Fibroblast of mammary gland (primary cell): ENCODE data around the gene FBXL20.

Experiments used
- DNase-seq: peaks from one replicate; pipeline ENCODE4 v3.0.0-alpha.2; 2010; ENCODE audit warnings: low read depth
- H3K4me3 ChIP-seq: 2 replicates; pipeline ENCODE4 v1.5.1; 2011; ENCODE audit warnings: low read depth, mild to moderate bottlenecking, low read length, moderate library complexity; ENCODE audit not compliant: control insufficient read depth
- CTCF ChIP-seq: conservative IDR thresholded peaks from 2 replicates; pipeline ENCODE4 v1.5.1; 2011; ENCODE audit warnings: low read depth, low read length, inconsistent platforms; ENCODE audit not compliant: control insufficient read depth, insufficient read depth

FBXL20 gene

DNA sequence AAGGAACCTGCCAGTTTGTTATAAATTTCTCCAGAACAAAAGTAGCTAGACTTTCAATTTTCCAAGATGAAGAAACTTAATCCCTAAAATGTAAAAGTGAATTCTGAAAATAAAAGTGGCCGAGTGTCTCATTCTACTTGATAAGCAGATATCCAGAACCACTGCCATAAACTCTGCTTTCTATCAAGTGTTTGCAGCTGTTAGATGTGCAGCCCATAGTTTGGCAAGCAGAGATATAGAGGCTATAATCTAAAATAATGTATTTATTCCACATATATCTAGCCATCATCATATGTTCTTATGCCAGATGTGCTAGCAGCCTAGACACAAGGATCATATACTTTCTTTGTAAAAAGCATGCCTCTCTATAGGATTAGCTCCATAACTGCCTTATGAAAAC is 14.7 kb upstream of the FBXL20 start:
- no peak overlapping the region for H3K4me3 ChIP-seq
- no peak for TF ChIP-seq CTCF
- DNase-seq: no peak

DNA sequence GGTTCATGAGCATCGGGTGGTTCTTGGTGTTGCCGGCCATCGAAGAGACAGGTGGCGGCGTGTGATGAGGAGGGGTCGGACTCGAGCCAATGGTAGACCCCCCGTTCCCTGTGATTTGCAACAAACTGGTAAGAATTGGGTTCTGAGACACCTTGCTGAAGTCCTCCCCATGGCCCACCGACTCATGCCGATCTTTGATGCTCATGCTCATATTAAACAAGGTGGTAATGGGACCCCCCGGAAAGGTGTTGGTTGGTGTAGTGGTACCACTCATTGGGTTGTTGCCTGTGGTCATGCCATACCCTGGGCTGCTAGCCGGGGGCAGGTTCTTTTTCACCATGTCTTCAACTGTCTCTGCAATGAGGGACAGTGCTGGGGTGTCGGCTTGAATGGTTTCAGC is 8.9 kb upstream of the FBXL20 start:
- no peak for TF ChIP-seq CTCF
- no peak overlapping the region for H3K4me3 ChIP-seq
- DNase-seq: no peak

DNA sequence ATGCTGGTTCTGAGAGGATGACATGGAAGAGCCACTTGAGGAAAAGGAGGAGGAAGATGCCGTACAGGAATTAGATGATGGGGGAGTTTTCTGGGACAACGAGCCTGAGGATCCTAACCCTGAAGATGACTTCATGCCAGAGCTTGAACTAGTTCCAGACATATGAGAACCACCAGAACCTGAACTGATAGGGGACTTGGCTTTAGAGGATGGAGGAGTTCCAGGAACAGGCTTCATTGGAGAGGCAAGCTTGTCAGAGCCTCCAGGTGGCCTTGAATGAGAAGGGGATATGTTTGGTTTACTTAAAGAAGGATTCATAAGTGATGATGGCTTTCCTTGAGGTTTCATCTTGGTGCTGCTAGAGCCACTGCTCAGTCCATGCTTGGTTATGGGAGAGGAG is 6.9 kb upstream of the FBXL20 start:
- no peak for TF ChIP-seq CTCF
- no peak for DNase-seq
- no peak overlapping the region for H3K4me3 ChIP-seq

- no peak for TF ChIP-seq CTCF
- no peak overlapping the region for H3K4me3 ChIP-seq
- DNase-seq: no peak
Observed at GRCh38 chr17:39406951-39407350, 5.5 kb upstream of the FBXL20 start.

- no peak overlapping the region for H3K4me3 ChIP-seq
- no peak for DNase-seq
- TF ChIP-seq CTCF: no peak
Observed at GRCh38 chr17:39405436-39405835, 4.0 kb upstream of the FBXL20 start.

DNA sequence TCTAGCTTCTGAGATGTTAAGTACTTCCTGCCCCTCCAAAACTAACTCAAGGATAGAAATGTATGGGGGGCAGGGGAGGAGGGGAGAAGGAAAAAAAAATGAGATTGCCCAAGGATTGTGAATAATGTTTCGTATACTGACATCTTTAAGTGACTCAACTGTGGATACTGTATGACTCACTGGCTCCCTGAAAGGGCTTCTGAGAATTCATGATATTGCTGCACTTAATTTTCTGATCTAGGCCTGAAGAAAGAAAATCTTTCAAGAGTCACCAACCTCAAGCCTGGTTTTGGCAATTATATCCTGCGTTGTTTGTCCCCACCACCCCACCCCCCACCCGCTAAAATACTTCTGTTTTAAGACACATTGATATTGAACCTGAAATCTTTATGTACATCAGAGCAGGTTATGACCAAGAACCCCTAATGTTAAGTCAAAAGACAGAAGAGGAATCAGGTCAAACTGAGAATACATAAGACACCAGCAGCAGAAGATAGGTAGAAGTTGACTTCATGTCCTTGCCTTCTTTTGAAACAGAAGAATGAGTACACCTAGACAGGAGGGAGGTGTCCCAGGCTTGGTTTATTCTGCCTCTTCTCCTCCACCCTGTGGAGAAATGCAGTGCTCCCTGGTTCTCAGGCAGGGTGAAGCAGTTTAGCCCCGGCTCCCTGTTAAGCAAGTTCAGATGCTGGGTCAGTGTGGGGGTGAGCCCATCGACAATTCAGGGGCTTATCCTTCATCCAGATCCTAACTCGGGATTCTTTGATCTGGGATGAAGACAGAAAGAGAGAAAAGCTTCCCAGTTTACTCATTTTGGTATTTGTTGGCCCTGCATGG is 3.3 kb upstream of the FBXL20 start:
- no peak overlapping the region for H3K4me3 ChIP-seq
- TF ChIP-seq CTCF: no peak
- DNase-seq: peak; percentile 93

- DNase-seq: no peak
- no peak overlapping the region for H3K4me3 ChIP-seq
- TF ChIP-seq CTCF: no peak
Observed at GRCh38 chr17:39402890-39403605, 1.6 kb upstream of the FBXL20 start.
